Endothelial cell of umbilical vein (primary cell): ENCODE results near the gene HMCN1. TPM values are rescaled to one million over a fixed set of nuclear protein-coding genes. Genes with fewer than 3 reads are reported as not detected.

Experiments used
- BruUV-seq: library from RNA; stranded (reverse); fragments of 400-500 nt; replicated peaks from 2 replicates; lab custom pipeline; 2021; lab: Mats Ljungman, UMichigan
- CTCF ChIA-PET: fragments of 300-600, 350-600 bp; sonication (Branson Sonifier 250); formaldehyde crosslinking; loops from one replicate; lab custom pipeline; 2021; ENCODE audit warnings: antibody characterized with exemption, inconsistent platforms; lab: Charles Lee
- POLR2A ChIA-PET: fragments of 300-600, 350-600 bp; sonication (Branson Sonifier 250); formaldehyde crosslinking; loops from one replicate; lab custom pipeline; 2021; ENCODE audit warnings: antibody characterized with exemption, inconsistent platforms; lab: Charles Lee
- DNase-seq: peaks from one replicate; pipeline ENCODE4 v3.0.0-alpha.2; 2011; ENCODE audit warnings: low read depth, low spot score
- FAIRE-seq: peaks from 2 replicates; lab custom pipeline; 2011; peaks lifted over from hg19 to GRCh38; lab: Jason Lieb, UNC
- H2AFZ ChIP-seq: 2 replicates; pipeline ENCODE4 v1.6.0; 2012; ENCODE audit warnings: low read depth, low read length, control low read depth, inconsistent platforms
- H3K27ac ChIP-seq: 2 replicates; pipeline ENCODE4 v1.5.1; 2011; ENCODE audit warnings: low read depth, mild to moderate bottlenecking, control low read depth, low read length, moderate library complexity; ENCODE audit not compliant: insufficient read depth
- H3K27me3 ChIP-seq, 2 experiments: 2 replicates each; pipeline versions ENCODE4 v1.6.0 to v1.6.1; 2011; ENCODE audit warnings: low read length in 2 of 2, mixed read lengths in 1 of 2; ENCODE audit not compliant: control insufficient read depth in 2 of 2, insufficient read depth in 2 of 2
- H3K36me3 ChIP-seq, 2 experiments: 2 replicates in 1 of 2; 3 replicates in 1 of 2; pipeline ENCODE4 v1.5.1; 2011; ENCODE audit warnings: low read length in 2 of 2, mild to moderate bottlenecking in 1 of 2, moderate library complexity in 1 of 2; ENCODE audit not compliant: control insufficient read depth in 2 of 2, insufficient read depth in 2 of 2; ENCODE audit errors: extremely low read depth in 1 of 2
- H3K4me1 ChIP-seq: 3 replicates; pipeline ENCODE4 v1.5.1; 2011; ENCODE audit warnings: mild to moderate bottlenecking, low read length; ENCODE audit not compliant: control insufficient read depth, insufficient read depth; ENCODE audit errors: extremely low read depth
- H3K4me2 ChIP-seq: 2 replicates; pipeline ENCODE4 v1.6.1; 2011; ENCODE audit warnings: low read length, control low read depth, mixed read lengths; ENCODE audit not compliant: insufficient read depth
- H3K4me3 ChIP-seq, 3 experiments: fragments of 200-600 bp in 1 of 3; sonication (generic), shearing (Covaris generic) in 1 of 3; replicated peaks in 1 of 3; 2 replicates each; pipeline ENCODE4 v1.5.1; 2011 to 2016; ENCODE audit warnings: control low read depth in 3 of 3, low read length in 3 of 3, mild to moderate bottlenecking in 2 of 3, inconsistent platforms in 1 of 3, low read depth in 1 of 3, moderate library complexity in 1 of 3; ENCODE audit not compliant: insufficient read depth in 1 of 3
- H3K79me2 ChIP-seq: 2 replicates; pipeline ENCODE4 v1.6.0; 2012; ENCODE audit warnings: low read length, inconsistent platforms; ENCODE audit not compliant: control insufficient read depth, insufficient read depth
- H3K9ac ChIP-seq: replicated peaks from 2 replicates; pipeline ENCODE3; 2011; ENCODE audit warnings: low read length, control low read depth; ENCODE audit not compliant: insufficient read depth; ENCODE audit errors: extremely low read depth
- H3K9me1 ChIP-seq: replicated peaks from 3 replicates; pipeline ENCODE4 v1.6.0; 2011; ENCODE audit warnings: mild to moderate bottlenecking, low read length; ENCODE audit not compliant: control insufficient read depth, insufficient read depth; ENCODE audit errors: extremely low read depth
- H3K9me3 ChIP-seq: replicated peaks from 2 replicates; pipeline ENCODE4 v1.5.1; 2012; ENCODE audit warnings: low read length, inconsistent platforms; ENCODE audit not compliant: control insufficient read depth, insufficient read depth
- H4K20me1 ChIP-seq: replicated peaks from 2 replicates; pipeline ENCODE3; 2011; ENCODE audit warnings: mild to moderate bottlenecking, low read length; ENCODE audit not compliant: control insufficient read depth, insufficient read depth; ENCODE audit errors: extremely low read depth
- CTCF ChIP-seq, 2 donors: IDR thresholded peaks; 1 replicate in 1 of 2; 2 replicates in 1 of 2; pipeline ENCODE4 v1.5.1; 2011; ENCODE audit warnings: low read length in 2 of 2, mild to moderate bottlenecking in 2 of 2, moderate library complexity in 2 of 2, control low read depth in 1 of 2, inconsistent platforms in 1 of 2, low read depth in 1 of 2; ENCODE audit not compliant: insufficient read depth in 1 of 2; ENCODE audit errors: extremely low read depth in 1 of 2
- EZH2 ChIP-seq: IDR thresholded peaks from 2 replicates; pipeline ENCODE4 v1.6.1; 2012; ENCODE audit warnings: borderline replicate concordance, low read depth, mild to moderate bottlenecking, moderate library complexity, low read length, inconsistent platforms; ENCODE audit not compliant: severe bottlenecking
- FOS ChIP-seq: IDR thresholded peaks from 2 replicates; pipeline ENCODE4 v1.6.1; 2011; ENCODE audit warnings: mild to moderate bottlenecking, low read length, moderate library complexity, borderline replicate concordance; ENCODE audit not compliant: insufficient read depth
- GATA2 ChIP-seq: IDR thresholded peaks from 2 replicates; pipeline ENCODE4 v1.7.0; 2011; ENCODE audit warnings: low read depth, mild to moderate bottlenecking, moderate library complexity, mixed read lengths, low read length; ENCODE audit not compliant: insufficient read length, insufficient read depth
- JUN ChIP-seq: IDR thresholded peaks from 2 replicates; pipeline ENCODE4 v1.6.1; 2011; ENCODE audit warnings: borderline replicate concordance, low read depth; ENCODE audit not compliant: insufficient read length, insufficient read depth
- MAX ChIP-seq: IDR thresholded peaks from 2 replicates; pipeline ENCODE4 v1.6.1; 2011; ENCODE audit not compliant: insufficient read depth, insufficient read length
- MYC ChIP-seq: IDR thresholded peaks from one replicate; pipeline ENCODE4 v1.6.1; 2011; ENCODE audit warnings: mild to moderate bottlenecking, low read depth, low read length
- POLR2A ChIP-seq: IDR thresholded peaks from 2 replicates; pipeline ENCODE4 v1.6.1; 2012; ENCODE audit warnings: low read depth, mild to moderate bottlenecking, control low read depth, low read length
- POLR2AphosphoS5 ChIP-seq: IDR thresholded peaks from 2 replicates; pipeline ENCODE4 v1.6.1; 2012; ENCODE audit warnings: low read depth, mild to moderate bottlenecking, control low read depth, low read length, moderate library complexity; ENCODE audit not compliant: insufficient read depth
- dilution Hi-C: fragments of 300-500 bp; cut with MboI; formaldehyde crosslinking; loops from one replicate; pipeline ENCODE4 v1.15.0; 2019; ENCODE audit warnings: low sequenced_read_pairs; ENCODE audit not compliant: extremely low pct_ligation_motif_present
- intact Hi-C: fragments of 100-400 bp; cut with micrococcal nuclease; formaldehyde crosslinking; loops from one replicate; pipeline ENCODE4 v1.10.0; 2022
- polyA plus RNA-seq, 4 experiments: library from polyadenylated mRNA; depleted of rRNA in 3 of 4; stranded (reverse) in 3 of 4; unstranded in 1 of 4; fragments of >200 nt; gene quantifications; 2 replicates each; pipeline versions ENCODE4 v1.2.1 to v1.2.3, GENCODE V29; 2011 to 2012; ENCODE audit warnings: missing spikeins in 1 of 4
- total RNA-seq: library from RNA; stranded (reverse); gene quantifications from 2 replicates; pipeline ENCODE4 v1.2.3, GENCODE V29; 2021

HMCN1 gene
- total and polyA plus RNA-seq, 2 donors (not counting 3 experiments of a cell fraction or from before 2014, with no cell fraction given): 10.3 to 16.0 TPM

- CTCF ChIA-PET: interaction anchor here (1.6 kb wide), 1 partner anchor 22 kb away, joined by 6 read pairs; no protein-coding TSS in a partner anchor
- POLR2A ChIA-PET: no interaction called here
- H2AFZ ChIP-seq: no peak overlapping the region
Observed at GRCh38 chr1:185742403-185742802, 8.2 kb downstream of the HMCN1 start.

More at GRCh38 chr1:185742403-185742802, 8.2 kb downstream of the HMCN1 start:
- H3K9me3 ChIP-seq: no peaks in the 10 kb centered on the region
- no peaks in the 10 kb centered on the region for H3K9me1 ChIP-seq
- H4K20me1 ChIP-seq: no peaks in the 10 kb centered on the region
- no peak overlapping the region for H3K27ac ChIP-seq
- intact Hi-C loops (no loop called here), dilution Hi-C loops (no loop called here)
- no peaks in the 10 kb centered on the region for H3K4me1 ChIP-seq
- H3K4me3 ChIP-seq: no peak overlapping the region
- no peak for DNase-seq
- no peaks in the 10 kb centered on the region for H3K36me3 ChIP-seq
- no peaks in the 10 kb centered on the region for H3K79me2 ChIP-seq
- H3K9ac ChIP-seq: no peak overlapping the region
- FAIRE-seq: no peak
- H3K27me3 ChIP-seq: no peaks in the 10 kb centered on the region
- H3K4me2 ChIP-seq: no peak overlapping the region
- BruUV-seq: no TSS peak
- TF ChIP-seq POLR2A: no peak
- no peak for TF ChIP-seq CTCF (IDR thresholded peaks at IDR 0.05; ENCODE audit: extremely low read depth in 1 of 2, insufficient read depth in 1 of 2, low read depth in 1 of 2, low read length in 2 of 2)
- TF ChIP-seq EZH2: no peak
- TF ChIP-seq MYC: no peak
- no peak for TF ChIP-seq POLR2AphosphoS5
- TF ChIP-seq JUN: no peak
- no peak for TF ChIP-seq FOS
- no peak for TF ChIP-seq GATA2
- TF ChIP-seq MAX: no peak
